ACHN (cell line): Measurements from ENCODE around the gene MICALL2.

ENCODE experiments used
- DNase-seq: peaks from one replicate; pipeline ENCODE4 v3.0.0-alpha.2; 2015
- in situ Hi-C: cut with HindIII; loops from 2 replicates; pipeline ENCODE4 v1.10.0; 2017; ENCODE audit warnings: low sequenced_read_pairs, low pct_ligation_motif_present, low pct_unique_long_range_greater_than_20kb

The MICALL2 gene

DNA sequence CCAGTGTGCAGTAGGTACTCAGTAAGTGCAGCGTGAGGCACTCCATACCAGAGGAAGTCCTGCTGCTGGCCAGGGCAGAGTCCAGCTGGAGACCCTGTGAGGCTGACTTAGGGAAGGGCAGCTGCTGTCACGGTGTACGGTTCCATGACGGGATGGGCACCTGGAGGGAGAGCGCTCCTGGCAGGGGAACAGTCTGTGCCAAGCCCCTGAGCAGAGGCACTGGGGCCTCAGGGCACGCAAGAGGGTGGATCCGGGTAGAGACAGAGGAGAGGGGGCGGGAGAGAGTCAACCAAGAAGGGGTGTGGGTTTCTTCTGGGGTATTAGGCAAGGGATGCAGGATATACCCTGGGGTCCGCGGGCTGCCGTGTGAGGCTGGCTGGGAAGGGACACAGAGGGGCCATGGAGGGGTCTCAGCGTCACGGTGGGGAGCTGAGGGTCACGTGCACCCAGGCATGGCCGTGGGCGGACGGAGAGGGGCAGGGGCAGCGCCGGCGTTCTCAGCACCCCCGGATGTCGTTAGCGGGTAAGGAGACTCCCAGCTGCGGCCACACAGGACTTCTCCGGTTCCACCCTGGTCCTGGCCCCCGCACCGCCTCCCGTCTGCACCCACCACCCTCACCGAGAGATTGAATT, 70.5 kb downstream of the MICALL2 start:
- in situ Hi-C loops = no loop called here
- no peak for DNase-seq

DNA sequence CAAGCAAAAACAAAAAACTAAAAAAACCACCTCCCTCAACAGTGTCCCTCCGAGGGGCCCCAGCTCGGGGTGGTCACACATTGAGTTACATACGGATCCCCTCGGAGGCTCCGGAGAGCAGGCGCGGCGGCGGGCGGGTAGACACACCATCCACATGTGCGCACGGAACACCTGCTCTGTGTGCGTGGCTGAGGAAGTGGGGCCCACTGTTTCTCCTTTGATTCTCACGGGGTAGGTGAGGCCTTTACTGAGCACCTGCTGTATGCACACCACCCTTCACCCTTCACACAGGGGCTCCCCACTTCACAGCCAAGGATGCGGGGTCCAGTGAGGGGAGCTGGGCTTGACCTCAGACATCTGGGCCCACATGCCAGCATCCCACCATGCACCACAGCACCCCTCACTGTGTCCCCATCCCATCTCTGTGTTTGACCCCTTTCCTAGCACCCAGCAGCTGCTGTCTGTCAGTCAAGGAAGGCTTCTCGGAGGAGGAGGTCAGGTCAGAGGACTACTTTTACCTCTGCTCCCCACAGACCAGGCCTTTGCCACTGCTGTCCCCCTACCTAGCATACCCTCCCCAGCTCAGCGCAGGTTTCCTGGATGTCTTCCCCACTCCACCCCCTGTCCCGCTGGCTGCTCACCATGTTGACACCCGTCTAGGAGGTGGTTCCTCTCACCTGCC, 71.1 kb downstream of the MICALL2 start:
- in situ Hi-C loops = no loop called here
- DNase-seq = no peak

DNA sequence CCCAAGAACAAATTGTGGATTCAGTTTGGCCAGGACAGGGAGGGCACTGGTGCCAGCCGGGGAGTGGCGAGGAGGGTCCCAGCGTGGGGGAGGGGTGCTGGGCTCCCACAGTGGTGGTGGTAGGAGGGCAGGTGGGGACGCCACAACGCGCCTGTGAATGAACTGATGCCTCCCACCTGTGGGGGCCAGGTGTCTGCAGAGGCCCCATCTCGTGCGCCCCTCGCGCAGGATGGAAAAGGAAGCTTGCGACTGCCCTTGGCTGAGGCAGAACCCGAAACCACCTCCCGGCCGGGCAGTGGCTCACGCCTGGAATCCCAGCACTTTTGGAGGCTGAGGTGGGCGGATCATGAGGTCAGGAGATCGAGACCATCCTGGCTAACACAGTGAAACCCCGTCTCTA, 72.0 kb downstream of the MICALL2 start:
- no peak for DNase-seq
- in situ Hi-C loops = no loop called here

DNA sequence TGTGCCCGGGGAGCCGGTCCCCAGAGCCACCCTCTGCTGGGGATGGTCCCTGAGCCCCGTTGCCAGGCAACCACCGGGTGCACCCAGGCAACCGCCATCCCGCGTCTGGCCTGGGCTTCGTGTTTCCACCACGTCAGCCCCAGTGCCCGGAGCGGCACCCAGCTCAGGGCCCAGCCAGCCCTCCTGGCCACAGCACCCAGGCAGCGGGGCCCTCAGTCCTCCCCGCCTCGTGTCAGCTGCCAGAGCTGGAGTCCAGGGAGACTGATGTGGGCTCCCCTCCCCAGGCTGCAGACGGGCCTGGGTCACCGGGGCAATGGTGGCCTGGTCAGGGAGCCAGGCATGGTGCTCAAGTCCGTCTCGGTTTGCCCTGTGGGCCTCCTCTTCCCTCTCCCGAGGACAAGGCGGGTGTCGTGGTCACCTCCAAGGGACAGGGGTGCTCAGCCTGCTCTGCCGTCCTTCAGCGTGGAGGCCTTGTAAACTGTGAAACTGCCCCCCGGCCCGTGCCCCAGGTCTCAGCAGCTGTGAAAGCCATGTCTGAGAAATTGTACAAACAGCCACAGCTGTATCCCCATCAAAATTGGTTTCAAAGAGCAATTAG, 72.5 kb downstream of the MICALL2 start:
- in situ Hi-C loops = no loop called here
- no peak for DNase-seq

DNA sequence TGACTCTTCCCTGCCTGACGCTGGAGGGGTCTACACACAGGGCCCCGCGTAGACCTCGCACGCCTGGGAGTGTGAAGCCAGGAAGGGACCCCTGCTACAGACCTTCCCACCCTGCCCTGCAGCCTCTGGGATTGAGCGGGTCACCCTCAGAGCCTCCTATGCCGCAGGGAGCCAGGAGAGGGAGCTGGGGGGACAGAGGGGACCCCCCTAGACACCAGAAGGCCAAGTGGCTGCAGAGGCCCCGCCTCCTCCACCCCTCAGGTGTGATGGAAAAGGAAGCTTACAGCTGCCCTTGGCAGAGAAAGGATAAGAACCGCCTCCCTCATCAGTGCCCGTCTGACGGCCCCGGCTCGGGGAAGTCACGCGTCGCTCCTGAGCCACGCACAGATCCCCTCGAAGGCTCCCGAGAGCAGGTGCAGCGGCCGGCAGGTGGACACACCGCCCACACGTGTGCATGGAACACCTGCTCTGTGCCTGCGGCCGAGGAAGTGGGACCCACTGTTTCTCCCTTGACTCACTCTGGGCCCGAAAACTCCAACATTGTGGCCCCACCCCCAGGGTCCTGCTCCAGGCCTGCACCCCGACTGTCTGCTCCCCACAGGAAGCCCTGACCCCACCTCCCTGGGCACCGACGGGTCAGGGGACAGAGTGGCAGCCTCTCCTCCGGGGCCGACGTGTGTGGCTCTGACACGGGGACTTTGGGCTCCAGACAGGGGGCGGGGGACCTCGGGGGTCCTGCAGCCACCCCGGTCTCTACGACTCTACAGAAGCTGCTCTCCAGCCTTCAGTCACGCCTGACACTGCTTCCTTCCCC, 73.3 kb downstream of the MICALL2 start:
- in situ Hi-C loops = no loop called here

DNA sequence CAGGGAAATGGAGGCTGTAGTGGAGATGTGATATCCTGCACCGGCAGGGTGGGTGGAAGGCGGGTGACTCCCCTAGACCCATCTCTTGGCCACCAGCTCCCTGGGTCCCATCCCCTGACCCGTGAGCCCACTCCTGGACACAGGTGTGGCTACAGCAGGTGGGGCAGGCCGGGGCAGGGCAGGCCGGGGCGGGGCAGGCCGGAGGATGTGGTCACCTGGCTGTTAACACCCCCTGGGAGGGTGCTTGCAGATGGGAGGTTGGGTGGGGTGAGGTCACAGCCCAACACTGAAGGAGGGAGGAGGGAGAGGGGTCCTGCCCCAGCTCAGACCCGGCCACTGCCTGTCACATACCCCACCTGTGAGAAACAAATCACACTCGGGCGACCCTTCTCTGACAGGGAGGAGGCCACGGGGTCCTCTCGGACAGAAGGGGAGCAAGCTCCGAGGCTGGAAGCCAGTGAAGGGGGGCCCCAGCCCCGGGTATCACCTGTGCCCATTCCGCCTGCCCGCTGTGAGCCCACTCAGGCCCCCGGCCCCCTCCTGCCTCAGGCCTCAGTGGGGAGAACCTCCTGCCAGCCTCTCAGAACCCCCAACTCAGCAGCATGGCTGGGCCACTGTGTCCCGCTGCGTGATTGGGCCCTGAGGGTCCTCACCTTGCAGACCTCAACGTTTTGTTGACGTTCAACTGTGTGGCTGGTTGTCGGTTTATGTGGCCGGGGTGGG, 74.0 kb downstream of the MICALL2 start:
- no peak for DNase-seq
- in situ Hi-C loops = no loop called here

More for the DNA sequence above, 73.3 kb downstream of the MICALL2 start:
- no peak for DNase-seq
